HPDE6-E6E7 (cell line): Measurements from ENCODE around the gene REEP1.

Experiments
- DNase-seq: peaks from one replicate; pipeline ENCODE4 v3.0.0; 2011; ENCODE audit warnings: missing footprints; ENCODE audit errors: extremely low spot score

REEP1 gene

GRCh38 chr2:86195808-86196387, 141.5 kb downstream of the REEP1 start:
- DNase-seq: no peak

- peak; percentile 94 for DNase-seq
These were observed 142.2 kb downstream of the REEP1 start, which contains the start of gene IMMT for GRCh38 chr2:86195055-86195807. Gene IMMT (minus strand): TSS chr2:86195462. CDS start chr2:86195382, 80 bp downstream.

- DNase-seq: no peak
These were observed 142.7 kb downstream of the REEP1 start for GRCh38 chr2:86194751-86195054.

GRCh38 chr2:86193901-86194567, 143.4 kb downstream of the REEP1 start:
- no peak for DNase-seq

GRCh38 chr2:86189782-86190416, 147.5 kb downstream of the REEP1 start:
- DNase-seq: no peak

- DNase-seq: no peak
These were observed 151.0 kb downstream of the REEP1 start for GRCh38 chr2:86186431-86186830.

- no peak for DNase-seq
These were observed 151.8 kb downstream of the REEP1 start for GRCh38 chr2:86185517-86186212.

- DNase-seq: no peak
These were observed 160.8 kb downstream of the REEP1 start for GRCh38 chr2:86176597-86176996.

GRCh38 chr2:86175828-86176227, 161.6 kb downstream of the REEP1 start:
- no peak for DNase-seq

GRCh38 chr2:86174445-86174844, 163.0 kb downstream of the REEP1 start:
- no peak for DNase-seq

GRCh38 chr2:86172610-86173009, 164.8 kb downstream of the REEP1 start:
- no peak for DNase-seq

GRCh38 chr2:86171295-86171694, 166.1 kb downstream of the REEP1 start:
- DNase-seq: no peak

GRCh38 chr2:86170449-86170848, 167.0 kb downstream of the REEP1 start:
- DNase-seq: no peak
